Uterus (tissue), 4 donors: ENCODE results near the gene FBXO11. TPM values are rescaled to one million over a fixed set of nuclear protein-coding genes. Genes with fewer than 3 reads are reported as not detected.
A peak's percentile ranks its signal among the peaks of the same experiment; 100 is the strongest.

Source experiments
- DNase-seq, 2 donors: peaks; one replicate each; pipeline ENCODE4 v3.0.0-alpha.2; 2019 to 2020
- H3K27ac ChIP-seq, 2 donors: fragments of 200-600 bp; sonication (generic); 1 replicate in 1 of 2; 2 replicates in 1 of 2; pipeline ENCODE4 v1.5.1; 2016 to 2018
- H3K27me3 ChIP-seq, 2 donors: fragments of 200-600 bp; sonication (generic); one replicate each; pipeline ENCODE4 v1.5.1; 2018 to 2019; ENCODE audit warnings: control low read depth in 1 of 2
- H3K36me3 ChIP-seq, 2 donors: fragments of 200-600 bp; sonication (generic); one replicate each; pipeline ENCODE4 v1.5.1; 2019; ENCODE audit warnings: control low read depth in 1 of 2
- H3K4me1 ChIP-seq, 2 donors: fragments of 200-600 bp; sonication (generic); one replicate each; pipeline ENCODE4 v1.5.1; 2018 to 2019; ENCODE audit warnings: control low read depth in 1 of 2
- H3K4me3 ChIP-seq, 2 donors: fragments of 200-600 bp; sonication (generic); 1 replicate in 1 of 2; 2 replicates in 1 of 2; pipeline ENCODE4 v1.5.1; 2018 to 2019; ENCODE audit warnings: mild to moderate bottlenecking in 1 of 2
- H3K9me3 ChIP-seq, 2 donors: fragments of 200-600 bp; sonication (generic); one replicate each; pipeline ENCODE4 v1.5.1; 2019; ENCODE audit warnings: control low read depth in 1 of 2
- CTCF ChIP-seq, 4 experiments: fragments of 200-600 bp in 2 of 4; fragments of 450-650 bp in 2 of 4; sonication (generic) in 2 of 4; IDR thresholded peaks; one replicate each; pipeline ENCODE4 v1.5.1; 2016 to 2019; ENCODE audit warnings: antibody characterized with exemption in 4 of 4, mild to moderate bottlenecking in 2 of 4, moderate library complexity in 1 of 4
- POLR2A ChIP-seq, 2 donors: fragments of 450-650 bp; IDR thresholded peaks; one replicate each; pipeline ENCODE4 v1.6.1; 2016; ENCODE audit warnings: antibody characterized with exemption in 2 of 2, mild to moderate bottlenecking in 1 of 2, moderate library complexity in 1 of 2
- intact Hi-C: fragments of 100-400 bp; cut with DNase I; formaldehyde crosslinking; loops from one replicate; pipeline ENCODE4 v1.15.1; 2023; ENCODE audit warnings: low total_unique reads
- total RNA-seq, 4 donors: library from RNA; depleted of rRNA in 3 of 4; stranded (reverse); fragments of >200 nt in 3 of 4; gene quantifications; one replicate each; pipeline versions ENCODE4 v1.1.0 to v1.2.4, GENCODE V29; 2014 to 2023
- donor health status: DM: yes; HTN: yes; CAD: no.

FBXO11 gene
- total RNA-seq, 4 donors from 2014 or later: 27.4 to 140 (median 67.3) TPM

DNA sequence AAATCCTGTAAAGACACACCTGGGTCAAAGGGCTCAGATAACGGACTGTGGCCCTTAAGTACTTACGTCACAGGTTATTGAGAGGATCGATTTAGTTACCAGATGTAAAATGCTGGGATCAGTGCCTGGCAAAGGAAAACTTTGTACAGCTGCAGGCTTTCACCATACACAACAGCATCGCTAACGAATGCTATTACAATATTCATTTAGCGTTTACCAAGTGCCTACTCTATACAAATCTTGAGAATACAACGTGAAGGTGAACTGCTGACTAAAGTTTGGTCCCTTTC, 124.0 kb downstream of the FBXO11 start:
- intact Hi-C loops: loop anchor here (5.0 kb wide), 1 partner anchor 125 kb away; the partner anchor contains the start of gene FBXO11
- Histone ChIP-seq H3K27ac (peak overlapping the region; percentile 90 to 97), H3K4me1 (no peaks in the 10 kb centered on the region), H3K4me3 (peak overlapping the region; percentile 74 to 90), H3K9me3 (no peaks in the 10 kb centered on the region), H3K27me3 (no peaks in the 10 kb centered on the region), H3K36me3 (no peaks in the 10 kb centered on the region)
- TF ChIP-seq POLR2A (IDR thresholded peaks at IDR 0.05): no peak
- TF ChIP-seq CTCF (IDR thresholded peaks at IDR 0.05): no peak
- DNase-seq: no peak

DNA sequence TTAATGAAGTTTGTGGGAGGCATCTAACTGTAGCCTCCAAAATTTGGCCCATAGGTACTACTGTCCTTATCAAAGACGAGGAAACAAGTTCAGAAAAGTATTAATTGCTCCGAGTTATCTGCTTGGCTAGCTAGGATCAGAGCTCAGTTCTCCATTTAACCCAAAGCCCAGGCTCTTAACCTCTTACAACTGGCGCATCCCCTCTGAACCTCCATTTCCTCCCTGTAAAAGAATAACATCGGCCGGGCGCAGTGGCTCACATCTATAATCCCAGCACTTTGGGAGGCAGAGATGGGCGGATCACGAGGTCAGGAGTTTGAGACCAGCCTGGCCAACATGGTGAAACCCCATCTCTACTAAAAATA, 126.9 kb downstream of the FBXO11 start:
- Histone ChIP-seq H3K36me3 (no peaks in the 10 kb centered on the region), H3K4me1 (no peaks in the 10 kb centered on the region), H3K27me3 (no peaks in the 10 kb centered on the region), H3K9me3 (no peaks in the 10 kb centered on the region), H3K27ac (peak overlapping the region; percentile 77 to 78), H3K4me3 (no peak overlapping the region)
- DNase-seq: no peak
- TF ChIP-seq POLR2A (IDR thresholded peaks at IDR 0.05) (no peak), CTCF (IDR thresholded peaks at IDR 0.05) (no peak)
- intact Hi-C loops: no loop called here

GRCh38 chr2:47778698-47779425, 127.4 kb downstream of the FBXO11 start:
- Histone ChIP-seq H3K4me1 (no peaks in the 10 kb centered on the region), H3K36me3 (no peaks in the 10 kb centered on the region), H3K27ac (peak overlapping the region; percentile 77 to 78), H3K27me3 (no peaks in the 10 kb centered on the region), H3K4me3 (no peak overlapping the region), H3K9me3 (no peaks in the 10 kb centered on the region)
- intact Hi-C loops: no loop called here
- TF ChIP-seq POLR2A (IDR thresholded peaks at IDR 0.05) (no peak), CTCF (IDR thresholded peaks at IDR 0.05) (no peak)
- no peak for DNase-seq

DNA sequence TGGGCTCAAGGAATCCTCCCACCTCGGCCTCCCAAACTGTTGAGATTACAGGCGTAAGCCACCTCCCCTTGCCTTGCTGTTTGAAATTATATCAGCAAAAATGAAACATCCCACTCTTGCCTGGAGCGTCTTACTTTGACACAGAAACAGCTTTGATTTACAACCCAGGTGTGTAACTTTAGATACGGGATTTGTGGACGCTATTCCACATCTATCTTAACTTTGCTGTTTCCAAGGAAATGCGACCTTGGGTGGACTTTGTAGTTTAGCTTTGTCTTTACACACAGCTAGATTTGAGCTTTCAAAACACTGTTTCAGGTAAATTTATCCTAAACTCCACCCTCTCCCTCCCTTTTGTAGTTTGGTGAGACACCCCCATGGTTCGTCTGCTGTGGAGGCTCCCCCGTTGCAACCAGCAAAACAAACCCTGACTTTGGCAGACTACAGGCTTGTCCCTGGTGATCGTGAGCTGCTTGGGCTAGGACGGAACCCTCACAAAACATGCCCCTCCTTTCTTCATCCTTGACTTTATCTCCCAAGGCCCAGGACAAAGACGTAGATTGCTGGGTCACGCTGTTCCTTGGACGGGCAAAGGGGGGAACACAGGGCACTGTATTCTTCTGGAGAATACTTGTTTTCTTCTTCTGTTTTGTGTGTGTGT, 128.9 kb downstream of the FBXO11 start:
- peak; percentile 29 to 67 for DNase-seq
- Histone ChIP-seq H3K4me3 (no peak overlapping the region), H3K27ac (peak overlapping the region; percentile 77 to 78), H3K36me3 (no peaks in the 10 kb centered on the region), H3K27me3 (no peaks in the 10 kb centered on the region), H3K9me3 (no peaks in the 10 kb centered on the region), H3K4me1 (no peaks in the 10 kb centered on the region)
- TF ChIP-seq POLR2A (IDR thresholded peaks at IDR 0.05) (no peak), CTCF (IDR thresholded peaks at IDR 0.05) (no peak)
- intact Hi-C loops: no loop called here

DNA sequence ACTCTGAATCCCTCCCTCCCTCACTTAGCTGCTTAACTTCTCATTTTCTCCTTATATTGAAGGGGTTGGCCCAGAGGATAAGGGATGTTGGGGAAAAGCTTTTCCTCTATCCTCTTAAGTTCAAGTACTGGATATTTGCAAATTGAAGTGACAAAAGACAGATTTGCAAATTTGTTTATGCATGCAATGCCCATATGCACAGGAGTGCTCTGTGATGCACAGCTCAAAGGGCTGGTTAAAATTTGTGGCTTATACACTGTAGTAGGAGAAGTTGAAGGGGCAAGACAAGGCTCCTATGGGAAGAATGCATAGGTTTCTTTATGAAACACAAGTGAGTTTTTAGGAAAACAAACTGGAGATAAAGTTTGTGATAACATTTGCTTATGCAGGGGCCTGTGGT, 131.7 kb downstream of the FBXO11 start:
- DNase-seq: no peak
- H3K36me3 ChIP-seq: no peaks in the 10 kb centered on the region
- H3K9me3 ChIP-seq: peaks cover 0 to 3% of the 10 kb centered on the region in 2 donors
- H3K4me3 ChIP-seq: no peak overlapping the region
- H3K27me3 ChIP-seq: no peaks in the 10 kb centered on the region
- peak overlapping the region in 1 of 2 donors; percentile 77 for H3K27ac ChIP-seq
- intact Hi-C loops: no loop called here
- H3K4me1 ChIP-seq: no peaks in the 10 kb centered on the region
- no peak for TF ChIP-seq POLR2A (IDR thresholded peaks at IDR 0.05)
- TF ChIP-seq CTCF (IDR thresholded peaks at IDR 0.05): no peak
